ENCODE data around the gene MAD1L1.

GRCh38 chr7:1985042-1985441 is 247.7 kb downstream of the MAD1L1 start:
- TF ChIP-seq CTCF (IDR thresholded peaks at IDR 0.05): no peak
- TF ChIP-seq POLR2A (IDR thresholded peaks at IDR 0.05): no peak
